SU-DHL-6 (cell line): ENCODE data around the gene MYO18A.

Experiments used
- H2AFZ ChIP-seq: fragments of 200-600 bp; sonication (generic); 2 replicates; pipeline ENCODE4 v1.6.1; 2014; ENCODE audit warnings: low read depth, mild to moderate bottlenecking, moderate library complexity, mixed read lengths, antibody characterized with exemption, low read length; ENCODE audit not compliant: severe bottlenecking
- H3F3A ChIP-seq: fragments of 200-600 bp; shearing (Covaris generic); 2 replicates; pipeline ENCODE4 v1.6.0; 2016; ENCODE audit warnings: antibody characterized with exemption, mild to moderate bottlenecking; ENCODE audit not compliant: insufficient read depth
- H3K27ac ChIP-seq: fragments of 200-600 bp; sonication (generic); 2 replicates; pipeline ENCODE4 v1.5.1; 2016; ENCODE audit warnings: low read depth, mild to moderate bottlenecking, low read length, moderate library complexity, mixed read lengths
- H3K27me3 ChIP-seq: fragments of 200-600 bp; sonication (generic), shearing (Covaris generic); 2 replicates; pipeline ENCODE4 v1.6.0; 2014; ENCODE audit warnings: mild to moderate bottlenecking, low read length
- H3K36me3 ChIP-seq: fragments of 200-600 bp; sonication (generic); 2 replicates; pipeline ENCODE4 v1.6.1; 2014; ENCODE audit warnings: mild to moderate bottlenecking, low read length, mixed read lengths
- H3K4me2 ChIP-seq: fragments of 300-600, 200-600 bp; shearing (Covaris generic), sonication (generic); 2 replicates; pipeline ENCODE4 v1.6.0; 2014; ENCODE audit warnings: low read length, low read depth, mild to moderate bottlenecking; ENCODE audit not compliant: poor library complexity, severe bottlenecking
- H3K4me3 ChIP-seq: fragments of 200-600 bp; sonication (generic); 2 replicates; pipeline ENCODE4 v1.5.1; 2014; ENCODE audit warnings: antibody characterized with exemption, low read length, mild to moderate bottlenecking, mixed read lengths; ENCODE audit not compliant: insufficient read depth, poor library complexity, severe bottlenecking
- H3K79me2 ChIP-seq: fragments of 200-600 bp; sonication (generic); 2 replicates; pipeline ENCODE4 v1.6.1; 2014; ENCODE audit warnings: mild to moderate bottlenecking, low read length, moderate library complexity; ENCODE audit not compliant: insufficient read depth
- H3K9ac ChIP-seq: fragments of 200-600 bp; sonication (generic); 2 replicates; pipeline ENCODE4 v1.7.0; 2014; ENCODE audit warnings: mild to moderate bottlenecking, low read length
- H3K9me2 ChIP-seq: fragments of 200-600 bp; sonication (generic); replicated peaks from 2 replicates; pipeline ENCODE4 v1.6.1; 2014; ENCODE audit warnings: low read length; ENCODE audit not compliant: insufficient read depth
- H3K9me3 ChIP-seq: fragments of 200-600 bp; sonication (generic); 2 replicates; pipeline ENCODE4 v1.6.1; 2014; ENCODE audit warnings: low read length, mixed read lengths; ENCODE audit not compliant: insufficient read depth
- H4K20me1 ChIP-seq: fragments of 200-600 bp; sonication (generic); 2 replicates; pipeline ENCODE4 v1.6.1; 2014; ENCODE audit warnings: low read depth, mild to moderate bottlenecking, antibody characterized with exemption, low read length, moderate library complexity, mixed read lengths
- EZH2phosphoT487 ChIP-seq: fragments of 200-600 bp; sonication (generic), shearing (Covaris generic); conservative IDR thresholded peaks from 2 replicates; pipeline ENCODE4 v1.6.1; 2018; ENCODE audit warnings: mild to moderate bottlenecking, antibody characterized with exemption, low read length, moderate library complexity, mixed read lengths
- TF ChIP-seq, protein P1 (sequence below): fragments of 200-600 bp; sonication (generic); IDR thresholded peaks from one replicate; pipeline ENCODE4 v1.5.1; 2017; ENCODE audit warnings: antibody characterized with exemption, mild to moderate bottlenecking, low read length, moderate library complexity; ENCODE audit not compliant: insufficient read depth, poor library complexity, severe bottlenecking

Gene MYO18A

DNA sequence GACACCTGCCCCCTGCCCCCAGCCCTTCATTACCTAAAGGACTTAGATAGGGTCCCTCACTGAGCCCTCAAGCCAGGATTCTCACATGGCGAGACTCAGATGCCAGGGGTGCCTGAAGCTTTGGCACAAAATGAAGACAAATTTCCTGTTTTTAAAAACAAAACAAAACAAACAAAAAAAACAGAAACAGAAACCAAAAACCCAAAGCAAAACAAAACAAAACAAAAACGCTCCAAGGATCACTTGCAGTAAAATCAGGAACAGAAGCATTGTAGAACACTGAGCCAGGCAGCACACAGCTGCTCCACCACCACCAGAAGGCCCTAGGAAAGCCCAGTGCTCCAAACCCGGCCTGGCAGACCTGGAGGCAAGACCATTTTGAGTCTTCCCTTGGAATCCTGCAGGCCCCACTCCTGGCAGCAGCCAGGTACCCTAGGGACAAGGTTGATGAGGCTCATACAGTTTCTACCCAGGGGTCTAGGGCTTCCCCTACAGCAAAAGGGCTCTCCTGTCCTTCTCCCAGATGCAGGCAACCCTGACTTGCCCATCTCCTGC lies 20.8 kb downstream of the MYO18A start:
- no peak overlapping the region for H3K27ac ChIP-seq
- no peak overlapping the region for H3K4me2 ChIP-seq
- H3K36me3 ChIP-seq: no peaks in the 10 kb centered on the region
- no peaks in the 10 kb centered on the region for H3K9me2 ChIP-seq
- H4K20me1 ChIP-seq: no peaks in the 10 kb centered on the region
- no peak overlapping the region for H3K4me3 ChIP-seq
- H2AFZ ChIP-seq: no peak overlapping the region
- no peak for TF ChIP-seq EZH2phosphoT487
- TF ChIP-seq, protein P1, sequence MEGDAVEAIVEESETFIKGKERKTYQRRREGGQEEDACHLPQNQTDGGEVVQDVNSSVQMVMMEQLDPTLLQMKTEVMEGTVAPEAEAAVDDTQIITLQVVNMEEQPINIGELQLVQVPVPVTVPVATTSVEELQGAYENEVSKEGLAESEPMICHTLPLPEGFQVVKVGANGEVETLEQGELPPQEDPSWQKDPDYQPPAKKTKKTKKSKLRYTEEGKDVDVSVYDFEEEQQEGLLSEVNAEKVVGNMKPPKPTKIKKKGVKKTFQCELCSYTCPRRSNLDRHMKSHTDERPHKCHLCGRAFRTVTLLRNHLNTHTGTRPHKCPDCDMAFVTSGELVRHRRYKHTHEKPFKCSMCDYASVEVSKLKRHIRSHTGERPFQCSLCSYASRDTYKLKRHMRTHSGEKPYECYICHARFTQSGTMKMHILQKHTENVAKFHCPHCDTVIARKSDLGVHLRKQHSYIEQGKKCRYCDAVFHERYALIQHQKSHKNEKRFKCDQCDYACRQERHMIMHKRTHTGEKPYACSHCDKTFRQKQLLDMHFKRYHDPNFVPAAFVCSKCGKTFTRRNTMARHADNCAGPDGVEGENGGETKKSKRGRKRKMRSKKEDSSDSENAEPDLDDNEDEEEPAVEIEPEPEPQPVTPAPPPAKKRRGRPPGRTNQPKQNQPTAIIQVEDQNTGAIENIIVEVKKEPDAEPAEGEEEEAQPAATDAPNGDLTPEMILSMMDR: no peak
- H3K9me3 ChIP-seq: no peaks in the 10 kb centered on the region
- no peaks in the 10 kb centered on the region for H3F3A ChIP-seq
- no peaks in the 10 kb centered on the region for H3K27me3 ChIP-seq
- no peak overlapping the region for H3K9ac ChIP-seq
- H3K79me2 ChIP-seq: no peaks in the 10 kb centered on the region

- Histone ChIP-seq H3K9ac (no peak overlapping the region), H3K27me3 (no peaks in the 10 kb centered on the region), H3K9me2 (no peaks in the 10 kb centered on the region), H3F3A (no peaks in the 10 kb centered on the region), H3K4me3 (no peak overlapping the region), H2AFZ (no peak overlapping the region), H3K36me3 (no peaks in the 10 kb centered on the region), H4K20me1 (no peaks in the 10 kb centered on the region), H3K79me2 (no peaks in the 10 kb centered on the region), H3K9me3 (no peaks in the 10 kb centered on the region), H3K4me2 (no peak overlapping the region), H3K27ac (no peak overlapping the region)
- no peak for TF ChIP-seq EZH2phosphoT487
- TF ChIP-seq, protein P1: no peak
Measured at GRCh38 chr17:29158488-29159275, 21.5 kb downstream of the MYO18A start.

DNA sequence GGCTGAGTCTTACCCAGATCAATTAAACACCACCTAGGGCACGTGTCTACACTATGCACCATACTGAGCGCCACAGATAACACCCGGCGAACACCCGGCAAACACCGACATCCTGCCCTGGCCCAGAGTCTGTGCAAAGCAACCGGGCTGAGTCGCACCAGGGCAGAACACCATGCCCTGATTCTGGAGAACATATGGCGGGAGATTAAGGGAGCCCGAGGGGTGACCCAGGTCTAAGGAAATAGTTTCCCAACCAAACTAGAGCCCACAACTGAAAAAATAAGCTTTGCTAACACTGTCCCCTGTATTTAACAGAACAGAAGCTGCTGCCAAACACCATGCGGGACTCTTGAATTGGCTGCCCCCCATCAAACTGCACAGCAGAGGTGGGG lies 22.1 kb downstream of the MYO18A start:
- H2AFZ ChIP-seq: no peak overlapping the region
- H3K9ac ChIP-seq: no peak overlapping the region
- no peaks in the 10 kb centered on the region for H3K36me3 ChIP-seq
- H3K79me2 ChIP-seq: no peaks in the 10 kb centered on the region
- no peaks in the 10 kb centered on the region for H3F3A ChIP-seq
- TF ChIP-seq, protein P1: no peak
- no peak overlapping the region for H3K27ac ChIP-seq
- no peaks in the 10 kb centered on the region for H4K20me1 ChIP-seq
- no peaks in the 10 kb centered on the region for H3K9me2 ChIP-seq
- no peaks in the 10 kb centered on the region for H3K9me3 ChIP-seq
- H3K27me3 ChIP-seq: no peaks in the 10 kb centered on the region
- no peak overlapping the region for H3K4me2 ChIP-seq
- no peak overlapping the region for H3K4me3 ChIP-seq
